NCI-H460 (cell line): ENCODE results near the gene PACRG. TPM values are rescaled to one million over a fixed set of nuclear protein-coding genes. Genes with fewer than 3 reads are reported as not detected.

ENCODE experiments used
- DNase-seq: peaks from one replicate; pipeline ENCODE4 v3.0.0-alpha.2; 2016; ENCODE audit warnings: low read depth; ENCODE audit errors: extremely low read depth
- total RNA-seq: library from RNA; depleted of rRNA; stranded (reverse); fragments of >200 nt; shearing (Covaris generic); gene quantifications from 2 replicates; pipeline ENCODE4 v1.2.3, GENCODE V29; 2014

The PACRG gene
- total RNA-seq, 1 experiment from 2014 or later, result 0.15 TPM

DNA sequence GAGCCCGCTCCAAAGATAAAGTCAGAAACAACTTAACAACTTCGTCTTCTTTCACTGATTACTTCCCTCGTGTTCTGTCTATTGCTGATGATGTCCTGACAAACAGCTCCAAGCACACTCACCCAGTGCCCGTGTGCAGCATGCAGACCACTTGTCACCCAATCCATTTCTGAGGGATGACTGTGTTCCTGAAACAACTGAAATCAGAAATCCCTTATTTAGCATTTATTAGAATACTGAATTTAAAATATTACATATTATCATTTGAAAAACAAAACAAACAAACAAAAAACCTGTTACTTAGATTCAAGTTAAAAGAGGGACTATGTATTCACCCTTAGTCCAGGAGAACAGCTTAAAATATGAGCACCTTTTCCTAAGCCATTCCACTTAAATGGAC is 463.0 kb downstream of the PACRG start:
- DNase-seq, result no peak

DNA sequence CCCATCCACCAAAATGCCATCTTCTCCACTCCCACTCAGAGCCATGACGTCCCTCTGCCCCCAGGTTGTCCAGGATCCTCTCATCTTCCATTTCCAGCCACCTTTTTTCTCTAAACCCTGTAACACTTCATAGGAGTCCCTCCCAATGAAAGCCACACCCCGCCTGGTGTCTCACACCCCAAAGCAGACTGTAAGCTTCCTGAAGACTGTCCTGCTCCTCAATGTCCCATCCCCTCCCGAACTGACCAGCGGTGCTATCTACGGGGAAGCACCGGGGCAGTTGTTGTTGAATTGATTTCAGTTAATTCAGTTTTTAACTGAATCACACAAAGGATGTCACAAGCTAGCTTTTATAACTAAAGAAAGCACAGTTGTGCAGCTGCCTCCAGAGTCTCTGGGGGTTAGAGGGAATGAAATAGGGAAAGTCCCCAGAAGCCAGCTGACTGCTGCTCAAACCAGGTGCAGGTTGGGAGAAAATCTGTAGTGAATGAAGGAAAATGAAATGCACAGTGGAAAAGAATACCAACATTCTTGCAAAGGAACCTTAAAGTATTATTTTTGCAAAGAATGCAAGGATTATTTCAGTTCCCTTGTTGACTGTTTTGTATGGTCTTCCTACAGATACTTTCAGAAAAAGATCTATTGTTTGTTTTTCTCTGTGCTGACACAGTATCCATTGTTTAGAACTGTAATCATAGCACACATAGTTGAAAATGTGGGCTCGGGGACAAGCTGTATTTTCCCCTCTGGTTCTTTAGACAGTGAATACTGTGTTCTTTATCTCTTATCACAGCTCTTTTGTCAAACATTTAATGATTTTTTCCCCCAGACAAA is 464.1 kb downstream of the PACRG start:
- no peak for DNase-seq

DNA sequence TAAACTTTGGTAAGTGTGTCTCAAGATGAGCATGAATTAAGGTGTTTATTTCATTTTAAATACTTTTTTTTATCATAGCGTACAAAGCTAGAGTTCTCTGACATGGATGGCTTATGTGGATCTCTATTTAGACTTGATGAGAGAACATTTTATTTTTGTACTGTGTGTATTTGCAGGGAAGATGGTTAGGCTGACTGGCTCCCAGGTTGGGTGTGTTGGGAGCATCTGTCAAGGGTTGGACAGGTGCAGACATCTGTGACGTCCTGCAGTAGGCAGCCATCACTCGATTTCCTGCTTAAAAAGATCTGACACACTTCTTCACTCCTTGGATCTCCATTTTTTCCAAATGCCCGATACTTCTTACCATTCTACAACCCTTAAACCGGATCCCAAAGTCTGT is 464.8 kb downstream of the PACRG start:
- no peak for DNase-seq

DNA sequence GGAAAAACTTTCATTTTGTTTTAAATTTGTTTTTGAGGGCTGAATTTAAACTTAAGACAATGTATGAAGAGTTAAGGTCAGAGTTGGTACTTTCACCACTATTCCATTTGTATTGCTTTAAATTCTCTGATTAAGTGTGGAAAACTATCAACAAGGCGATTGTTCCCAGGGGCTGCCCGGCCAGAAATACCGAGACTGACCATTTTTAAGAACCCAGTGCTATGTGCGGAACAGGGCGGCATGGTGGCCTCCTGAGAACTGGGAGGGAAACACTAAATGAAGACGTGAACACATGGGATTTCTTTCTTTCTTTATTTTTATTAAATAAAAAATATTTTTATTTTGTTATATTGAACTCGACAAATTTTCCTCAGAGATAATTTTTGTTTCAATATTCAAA is 465.6 kb downstream of the PACRG start:
- DNase-seq, result no peak

DNA sequence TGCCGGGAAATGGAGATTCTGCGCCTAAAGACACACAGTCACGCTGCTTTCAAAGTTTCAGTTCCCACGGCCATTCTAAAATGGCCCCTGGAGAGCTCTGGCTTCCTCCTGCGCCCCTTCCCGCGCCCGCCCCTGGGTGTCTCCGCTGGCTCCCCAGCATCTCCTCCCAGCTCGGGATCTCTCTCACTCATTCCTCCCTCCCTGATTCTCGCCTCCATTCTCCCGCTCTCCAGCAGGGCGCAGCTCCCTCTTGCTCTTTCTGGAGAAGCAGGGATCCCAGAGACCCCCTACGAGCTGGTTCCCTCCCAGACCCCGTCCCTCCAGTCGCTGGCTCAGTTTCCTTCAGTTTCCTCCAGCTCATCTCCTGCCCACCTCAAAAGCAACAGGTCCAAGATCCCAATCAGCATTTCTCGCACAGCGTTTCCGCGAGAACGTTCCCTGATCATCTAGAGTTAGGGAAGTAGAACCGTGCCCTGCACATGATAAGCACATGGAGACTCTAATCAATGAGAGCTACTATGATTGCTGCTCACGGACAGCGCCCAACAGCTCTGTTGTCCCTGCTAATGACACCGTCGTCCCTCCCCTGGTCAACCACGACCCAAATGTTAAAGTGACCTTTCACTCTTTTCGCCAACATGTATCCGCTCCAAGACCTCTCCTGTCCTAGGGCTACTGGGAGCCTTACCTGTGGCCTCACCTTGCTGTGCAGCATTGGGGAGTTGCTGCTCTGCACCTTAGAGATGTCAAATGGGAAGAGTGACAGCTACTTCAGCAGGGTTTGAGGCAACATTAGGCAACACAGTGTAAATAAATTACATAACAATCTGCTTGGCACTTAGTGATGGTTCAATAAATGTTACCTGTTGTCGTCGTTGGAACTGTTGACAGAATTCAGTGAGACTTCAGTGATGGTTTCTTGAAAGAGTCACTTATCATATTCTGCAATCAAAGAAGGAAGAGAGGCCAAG is 468.2 kb downstream of the PACRG start:
- no peak for DNase-seq

DNA sequence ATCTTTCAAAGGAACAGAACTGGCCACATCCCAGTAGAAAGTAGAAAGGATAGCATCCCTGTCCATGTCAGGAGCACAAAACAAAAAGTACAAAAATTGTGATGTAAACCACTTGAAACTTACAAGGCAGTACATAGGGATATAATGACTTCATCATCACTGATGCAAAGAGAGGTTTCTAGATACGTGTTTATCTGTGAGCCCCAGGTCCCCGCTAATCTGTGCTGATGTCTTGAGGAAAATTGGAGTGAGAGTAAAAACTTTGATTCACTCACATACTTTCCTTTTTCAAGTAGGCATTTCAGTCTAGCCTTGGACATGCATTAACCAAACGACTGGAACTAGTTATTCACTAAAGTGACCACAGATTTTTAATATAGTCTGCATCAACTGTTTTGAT is 470.1 kb downstream of the PACRG start:
- DNase-seq, result no peak

DNA sequence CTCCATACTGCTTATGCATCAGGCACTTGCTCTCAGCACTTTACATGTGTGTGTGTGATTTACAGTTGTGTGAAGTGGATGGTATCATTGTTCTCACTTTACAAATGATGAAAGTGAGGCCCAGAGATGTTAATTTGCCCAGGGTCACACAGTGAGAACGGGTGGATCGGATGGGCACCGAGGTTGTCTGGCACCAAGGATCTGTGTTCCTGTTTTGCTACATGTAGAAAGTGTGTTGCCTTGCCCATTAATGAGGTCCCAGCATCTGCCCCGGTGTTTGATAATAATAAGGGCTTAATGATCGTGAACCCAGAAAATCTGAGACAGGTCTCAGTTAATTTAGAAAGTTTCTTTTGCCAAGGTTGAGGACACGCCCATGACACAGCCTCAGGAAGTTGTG is 470.6 kb downstream of the PACRG start:
- no peak for DNase-seq

DNA sequence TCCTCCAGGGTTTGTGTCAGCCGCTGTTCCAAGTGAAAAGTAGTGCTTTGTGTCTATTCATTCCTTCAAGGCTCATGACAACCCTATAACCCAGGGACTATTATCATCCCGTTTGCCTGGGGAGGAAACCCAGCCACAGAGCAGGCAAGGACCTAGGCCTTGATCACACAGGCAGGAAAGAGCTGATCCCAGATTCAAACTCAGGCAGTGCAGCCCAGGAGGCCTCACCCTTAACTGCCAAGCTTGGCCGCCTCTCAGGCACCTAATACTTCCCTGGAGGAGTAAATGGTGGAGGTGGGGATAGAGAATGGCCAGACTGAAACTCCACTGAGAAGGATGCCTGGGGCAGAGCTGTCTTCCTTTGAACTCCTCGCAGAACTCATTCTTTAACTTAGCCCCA is 471.6 kb downstream of the PACRG start:
- DNase-seq, result no peak

DNA sequence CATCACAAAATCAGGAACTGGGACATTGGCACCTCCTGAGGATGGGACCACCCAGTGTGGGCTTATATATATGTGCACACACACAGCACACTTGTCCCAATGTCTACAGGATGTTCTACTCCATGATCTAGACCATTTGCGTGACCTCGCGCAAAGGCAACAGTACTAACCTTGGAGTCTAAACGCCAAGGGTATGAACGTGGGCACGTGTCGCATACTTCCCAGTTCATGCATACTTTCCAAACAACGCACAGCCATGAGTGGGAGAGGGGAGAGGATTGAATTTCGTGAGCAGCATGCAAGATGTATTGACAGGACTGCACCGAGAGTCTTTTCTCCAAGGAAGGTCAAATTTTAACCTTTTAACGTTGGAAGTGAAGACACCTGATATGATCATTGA is 472.5 kb downstream of the PACRG start:
- DNase-seq, result no peak

DNA sequence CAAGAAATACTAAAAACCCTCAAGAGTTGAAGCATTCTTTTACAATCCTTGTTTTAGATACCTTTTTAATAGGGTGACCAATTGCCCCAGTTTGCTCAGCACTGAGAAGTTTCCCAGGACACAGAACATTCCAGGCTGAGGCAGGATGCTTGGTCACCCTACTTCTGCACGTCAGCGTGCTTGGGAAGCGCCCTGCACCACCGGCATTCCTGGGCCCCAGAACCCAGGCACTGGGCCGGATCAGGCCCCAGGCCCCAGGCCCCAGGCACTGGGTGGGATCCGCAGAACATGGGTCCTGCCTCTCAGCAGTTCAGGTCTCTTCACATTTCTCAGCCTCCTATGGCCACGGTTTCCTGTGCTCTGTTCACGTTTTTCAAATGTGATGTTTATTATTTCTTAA is 472.9 kb downstream of the PACRG start:
- no peak for DNase-seq

DNA sequence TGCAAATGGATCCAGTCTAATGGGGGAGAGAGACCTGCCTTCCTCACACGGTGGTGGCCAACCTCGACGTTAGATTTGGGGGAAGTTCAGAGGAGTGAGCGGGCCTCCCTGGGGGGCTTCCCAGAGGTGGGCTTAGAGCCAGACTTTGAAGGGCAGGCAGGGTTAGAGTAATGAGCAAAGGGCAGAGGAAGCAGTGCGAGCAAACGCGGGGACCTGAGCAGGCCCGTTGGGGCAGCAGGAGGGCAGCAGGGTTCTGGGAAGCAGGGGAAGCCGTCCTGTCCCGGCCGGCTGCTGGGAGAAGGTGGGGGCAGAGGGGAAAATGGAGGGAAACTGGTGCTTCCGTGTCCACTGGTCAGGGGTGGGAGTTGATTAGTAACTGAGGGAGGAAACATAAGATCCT is 474.1 kb downstream of the PACRG start:
- no peak for DNase-seq

DNA sequence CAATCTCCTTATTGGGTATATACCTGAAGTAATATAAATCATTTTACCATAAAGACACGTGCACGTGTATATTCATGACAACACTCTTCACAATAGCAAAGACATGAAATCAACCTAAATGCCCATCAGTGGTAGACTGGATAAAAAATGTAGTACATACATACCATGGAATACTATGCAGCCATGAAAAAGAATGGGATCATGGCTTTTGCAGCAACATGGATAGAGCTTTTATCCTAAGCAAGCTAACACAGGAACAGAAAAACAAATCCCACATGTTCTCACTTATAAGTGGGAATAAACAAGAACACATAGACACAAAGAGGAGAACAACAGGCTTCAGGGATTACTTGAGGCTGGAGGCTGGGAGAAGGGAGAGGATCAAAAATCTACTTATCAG is 478.4 kb downstream of the PACRG start:
- DNase-seq, result no peak

DNA sequence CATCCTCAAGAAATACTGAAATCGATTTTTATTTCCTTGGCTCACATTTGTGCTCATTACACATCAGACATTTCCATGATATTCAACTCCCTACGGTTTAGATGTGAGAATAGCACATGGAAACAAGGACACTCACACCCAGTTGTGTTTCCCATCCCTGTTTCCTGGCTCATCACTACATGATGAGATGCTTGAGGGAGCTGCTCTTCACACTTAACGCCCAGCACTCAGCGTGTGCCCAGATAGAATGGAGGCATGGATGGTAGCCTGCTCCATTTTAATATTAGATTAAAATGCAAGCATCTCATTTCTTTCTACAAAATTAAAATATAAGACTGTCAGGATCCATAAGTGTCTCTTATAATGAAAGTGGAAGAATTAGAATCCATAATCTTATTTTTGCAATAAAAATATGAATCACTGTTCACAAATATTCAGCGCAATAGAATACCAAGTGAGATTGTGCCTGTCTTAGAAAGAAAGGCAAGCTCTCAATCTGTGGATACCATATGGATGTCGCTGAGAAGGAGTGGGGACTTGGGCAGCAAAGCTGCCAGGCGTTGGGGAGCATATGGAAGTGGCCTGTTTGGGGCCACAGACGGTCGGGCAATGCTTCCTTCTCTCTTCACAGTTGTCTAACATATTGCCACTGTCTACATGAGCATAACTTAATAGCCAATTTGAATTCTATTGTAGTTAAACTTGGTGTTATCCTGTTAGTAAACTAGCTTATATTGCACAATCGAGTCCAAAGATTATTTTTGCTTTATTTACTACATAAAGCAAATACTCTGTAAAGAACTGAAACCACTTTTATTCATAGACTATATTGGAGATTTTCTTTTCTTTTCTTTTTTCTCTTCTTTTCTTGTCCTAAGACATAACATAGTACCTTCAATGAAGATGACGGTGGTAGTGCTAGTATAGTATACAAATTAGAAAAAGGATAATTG is 479.9 kb downstream of the PACRG start:
- DNase-seq, result no peak

DNA sequence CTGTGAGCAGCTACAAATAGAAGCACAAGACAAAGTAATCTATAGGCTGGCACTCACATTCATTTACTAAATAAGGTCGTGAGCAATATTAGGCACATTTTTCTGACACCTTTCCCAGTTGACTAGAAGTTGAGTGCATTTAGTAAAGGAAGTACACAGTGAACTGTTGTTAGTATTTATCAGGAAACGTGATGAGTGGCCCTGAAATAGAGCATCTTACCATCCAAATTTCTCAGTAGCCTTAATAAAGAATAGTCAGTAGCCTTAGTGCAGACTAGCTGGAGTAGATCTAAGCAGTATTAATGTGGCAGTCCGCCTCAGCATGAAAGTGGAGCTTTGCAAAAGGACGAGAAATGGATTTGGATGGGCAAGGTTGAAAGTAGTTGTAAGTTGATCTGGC is 481.2 kb downstream of the PACRG start:
- no peak for DNase-seq

DNA sequence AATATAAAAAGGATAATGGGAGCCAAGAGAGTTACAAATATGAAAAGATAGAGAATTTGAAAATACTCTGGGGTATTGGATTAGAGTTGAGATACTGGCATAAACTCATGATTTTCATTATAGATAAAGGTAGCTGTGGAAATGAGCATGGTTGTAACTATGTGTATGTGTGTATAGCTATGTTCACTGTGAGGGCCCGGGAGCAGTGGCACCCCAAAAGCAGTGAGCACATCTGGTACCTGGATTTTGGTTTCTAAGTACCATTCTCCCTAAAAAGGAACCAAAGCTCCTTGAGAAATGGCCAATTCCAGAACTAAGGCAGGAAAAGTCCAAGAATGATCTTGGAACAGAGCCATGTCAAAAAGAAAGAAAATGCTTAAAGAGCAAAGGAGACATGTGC is 484.3 kb downstream of the PACRG start:
- DNase-seq, result no peak

DNA sequence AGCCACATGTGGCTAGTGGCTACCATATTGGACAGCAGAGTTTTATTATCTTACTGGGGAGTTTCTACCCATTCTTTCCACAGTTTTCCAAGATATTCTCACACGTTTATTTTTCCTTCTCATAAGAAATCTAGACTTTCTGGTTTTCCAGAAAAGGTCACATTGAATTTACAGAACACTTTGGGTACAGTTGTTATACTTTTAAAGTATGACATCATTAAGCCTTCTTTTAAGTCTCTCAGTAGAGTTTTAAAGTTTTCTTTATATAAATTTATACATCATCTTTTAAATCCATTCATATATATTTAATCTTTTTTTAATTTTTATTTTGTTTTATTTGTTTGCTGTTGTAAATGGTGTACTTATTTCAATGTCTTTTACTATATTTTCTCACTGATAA is 486.5 kb downstream of the PACRG start:
- no peak for DNase-seq

DNA sequence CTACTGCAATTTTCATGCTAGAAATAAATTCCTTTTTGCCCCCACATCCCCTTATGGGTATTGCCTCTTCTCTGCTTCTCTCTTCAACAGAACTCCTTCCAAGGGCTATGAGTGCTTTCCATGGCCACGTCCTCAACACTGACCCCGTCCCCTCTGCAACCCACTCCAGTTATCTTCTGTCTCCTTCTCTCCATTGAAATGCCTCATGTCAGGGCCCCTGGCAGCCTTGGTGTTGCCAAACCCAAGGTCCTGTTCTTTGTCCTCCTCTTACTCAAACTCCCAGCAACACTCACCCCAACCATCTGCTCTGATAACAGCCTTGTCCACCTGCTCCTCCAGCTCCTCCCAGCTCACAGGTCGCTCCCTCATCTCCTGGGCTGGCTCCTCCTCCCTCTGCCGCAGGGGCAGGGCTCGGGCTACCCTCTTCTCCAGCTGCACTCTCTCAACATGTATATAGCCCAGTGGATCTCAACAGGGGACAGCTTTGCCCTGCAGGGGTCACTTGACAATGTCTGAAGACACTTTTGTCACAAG is 490.7 kb downstream of the PACRG start:
- no peak for DNase-seq

DNA sequence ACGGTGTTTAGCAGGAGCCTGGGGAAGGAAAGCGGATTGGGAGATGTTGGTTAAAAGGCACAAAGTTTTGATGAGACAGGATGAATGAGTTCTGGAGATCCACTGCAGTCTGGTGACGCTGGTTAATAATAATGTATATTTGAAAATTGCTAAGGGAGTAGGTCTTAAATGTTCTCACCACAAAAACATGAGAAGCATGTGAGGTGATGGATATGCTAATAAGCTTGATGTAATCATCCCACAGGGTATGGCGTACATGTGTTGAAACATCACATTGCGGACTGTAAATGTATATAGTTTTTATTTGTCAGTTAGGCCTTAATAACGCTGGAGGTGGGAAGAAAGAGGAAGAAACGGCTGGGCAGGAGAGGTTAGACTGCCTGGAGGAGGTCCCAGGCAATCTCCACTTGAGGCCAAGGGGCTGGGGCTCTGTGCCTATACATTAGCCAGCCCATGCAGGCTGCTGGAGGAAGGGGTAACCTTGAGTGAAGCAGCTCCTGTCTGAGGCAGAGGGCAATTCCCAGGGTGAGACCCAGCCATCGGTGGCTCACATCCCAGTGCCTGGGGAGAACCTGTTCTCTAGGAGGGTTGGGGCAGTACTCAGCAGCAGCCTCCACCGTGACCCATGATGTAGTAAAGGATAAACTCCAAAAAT is 498.5 kb downstream of the PACRG start:
- DNase-seq, result no peak

DNA sequence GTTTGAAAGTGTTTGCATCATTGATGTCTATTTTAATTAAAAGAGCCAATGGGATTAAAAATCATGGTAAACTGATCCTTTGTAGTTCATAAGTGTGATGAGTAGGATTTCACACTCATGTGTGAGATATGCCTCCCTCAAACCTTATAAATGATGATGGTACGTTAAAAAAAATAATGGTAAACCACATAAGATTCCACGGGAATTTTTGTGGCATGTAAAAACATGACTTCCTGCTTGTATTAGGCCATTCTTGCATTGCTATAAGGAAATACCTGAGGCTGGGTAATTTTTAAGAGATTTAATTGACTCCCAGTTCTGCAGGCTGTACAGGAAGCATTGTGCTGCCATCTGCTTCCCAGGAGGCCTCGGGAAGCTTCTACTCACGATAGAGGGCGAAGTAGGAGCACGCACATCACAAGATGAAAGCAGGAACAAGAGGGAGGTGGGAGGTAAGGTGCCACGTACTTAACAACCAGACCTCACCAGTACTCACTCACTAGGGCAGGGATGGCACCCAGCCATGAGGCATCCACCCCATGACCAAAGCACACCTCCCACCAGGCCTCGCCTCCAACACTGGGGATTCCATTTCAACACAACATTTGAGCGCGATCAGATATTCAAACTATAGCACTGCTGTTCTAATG is 499.2 kb downstream of the PACRG start:
- no peak for DNase-seq
